ENCODE measurements around the gene FSD2.
A peak's percentile ranks its signal among the peaks of the same experiment; 100 is the strongest.

Gene FSD2

GRCh38 chr15:82810890-82811426 lies 5.1 kb upstream of the FSD2 start:
- Histone ChIP-seq H2AFZ (ENCODE audit: low read depth, low read length) (no peak overlapping the region), H3K27ac (ENCODE audit: low read length) (peak overlapping the region; percentile 87), H3K4me2 (ENCODE audit: low read length) (peak overlapping the region; percentile 77), H3K9ac (ENCODE audit: low read length) (peak overlapping the region; percentile 86), H3K36me3 (replicated peaks; ENCODE audit: low read depth, low read length) (peaks cover 9% of the 10 kb centered on the region), H3K4me1 (ENCODE audit: low read length) (peaks cover 22% of the 10 kb centered on the region), H3K9me3 (ENCODE audit: insufficient read depth, low read length) (no peaks in the 10 kb centered on the region), H3K27me3 (ENCODE audit: low read depth, low read length) (no peaks in the 10 kb centered on the region), H3K4me3 (ENCODE audit: low read length) (peak overlapping the region; percentile 86), H4K20me1 (ENCODE audit: insufficient read depth, low read length) (peaks cover 35% of the 10 kb centered on the region), H3K79me2 (ENCODE audit: low read length) (peaks cover 54% of the 10 kb centered on the region)
- TF ChIP-seq, protein P1, sequence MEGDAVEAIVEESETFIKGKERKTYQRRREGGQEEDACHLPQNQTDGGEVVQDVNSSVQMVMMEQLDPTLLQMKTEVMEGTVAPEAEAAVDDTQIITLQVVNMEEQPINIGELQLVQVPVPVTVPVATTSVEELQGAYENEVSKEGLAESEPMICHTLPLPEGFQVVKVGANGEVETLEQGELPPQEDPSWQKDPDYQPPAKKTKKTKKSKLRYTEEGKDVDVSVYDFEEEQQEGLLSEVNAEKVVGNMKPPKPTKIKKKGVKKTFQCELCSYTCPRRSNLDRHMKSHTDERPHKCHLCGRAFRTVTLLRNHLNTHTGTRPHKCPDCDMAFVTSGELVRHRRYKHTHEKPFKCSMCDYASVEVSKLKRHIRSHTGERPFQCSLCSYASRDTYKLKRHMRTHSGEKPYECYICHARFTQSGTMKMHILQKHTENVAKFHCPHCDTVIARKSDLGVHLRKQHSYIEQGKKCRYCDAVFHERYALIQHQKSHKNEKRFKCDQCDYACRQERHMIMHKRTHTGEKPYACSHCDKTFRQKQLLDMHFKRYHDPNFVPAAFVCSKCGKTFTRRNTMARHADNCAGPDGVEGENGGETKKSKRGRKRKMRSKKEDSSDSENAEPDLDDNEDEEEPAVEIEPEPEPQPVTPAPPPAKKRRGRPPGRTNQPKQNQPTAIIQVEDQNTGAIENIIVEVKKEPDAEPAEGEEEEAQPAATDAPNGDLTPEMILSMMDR (IDR thresholded peaks at IDR 0.05; ENCODE audit: low read depth, low read length), result no peak
- TF ChIP-seq EZH2phosphoT487 (IDR thresholded peaks at IDR 0.05; ENCODE audit: low read depth), result no peak

- Histone ChIP-seq H4K20me1 (ENCODE audit: insufficient read depth, low read length) (peaks cover 29% of the 10 kb centered on the region), H3K4me3 (ENCODE audit: low read length) (peak overlapping the region; percentile 86), H3K27ac (ENCODE audit: low read length) (peak overlapping the region; percentile 87), H3K9me3 (ENCODE audit: insufficient read depth, low read length) (no peaks in the 10 kb centered on the region), H3K4me1 (ENCODE audit: low read length) (peaks cover 29% of the 10 kb centered on the region), H3K9ac (ENCODE audit: low read length) (peak overlapping the region; percentile 86), H3K4me2 (ENCODE audit: low read length) (peak overlapping the region; percentile 77), H3K36me3 (replicated peaks; ENCODE audit: low read depth, low read length) (peaks cover 6% of the 10 kb centered on the region), H3K27me3 (ENCODE audit: low read depth, low read length) (no peaks in the 10 kb centered on the region), H2AFZ (ENCODE audit: low read depth, low read length) (no peak overlapping the region), H3K79me2 (ENCODE audit: low read length) (peaks cover 47% of the 10 kb centered on the region)
- TF ChIP-seq, protein P1 (IDR thresholded peaks at IDR 0.05; ENCODE audit: low read depth, low read length), result no peak
- TF ChIP-seq EZH2phosphoT487 (IDR thresholded peaks at IDR 0.05; ENCODE audit: low read depth), result no peak
Observed at GRCh38 chr15:82810061-82810889, 4.4 kb upstream of the FSD2 start.

DNA sequence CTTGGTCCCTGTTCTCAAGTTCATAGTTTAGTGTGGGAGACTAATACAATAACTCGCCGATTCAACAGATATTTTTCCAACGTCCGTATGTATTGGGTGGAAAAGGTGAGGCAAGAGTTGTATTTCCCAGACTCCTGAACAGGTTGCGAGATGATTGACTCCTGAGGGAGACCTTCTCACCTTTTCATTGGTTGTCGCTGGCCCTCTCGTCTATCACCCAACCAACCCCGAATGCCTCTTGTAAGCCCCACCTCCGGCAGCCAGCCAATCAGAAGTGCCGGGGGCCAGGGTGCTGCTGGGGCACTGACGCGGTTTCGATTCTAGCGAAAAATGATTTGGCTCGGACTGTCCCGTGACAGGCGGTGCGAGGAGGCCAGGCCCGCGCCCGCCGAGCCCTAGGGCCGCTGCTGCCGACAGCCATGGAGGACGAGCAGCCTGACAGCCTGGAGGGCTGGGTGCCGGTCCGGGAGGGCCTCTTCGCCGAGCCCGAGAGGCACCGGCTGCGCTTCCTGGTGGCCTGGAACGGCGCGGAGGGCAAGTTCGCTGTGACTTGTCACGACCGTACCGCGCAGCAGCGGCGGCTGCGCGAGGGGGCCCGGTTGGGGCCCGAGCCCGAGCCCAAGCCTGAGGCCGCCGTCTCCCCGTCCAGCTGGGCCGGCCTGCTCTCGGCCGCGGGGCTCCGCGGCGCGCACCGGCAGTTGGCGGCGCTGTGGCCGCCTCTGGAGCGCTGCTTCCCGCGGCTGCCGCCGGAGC lies 3.6 kb upstream of the FSD2 start, which contains the start of gene WHAMM:
TSS of gene WHAMM (plus strand) at position 321 of the 753 bp plus-strand sequence. CDS start at position 420, 99 bp downstream.
- peaks cover 26% of the 10 kb centered on the region for H4K20me1 ChIP-seq (ENCODE audit: insufficient read depth, low read length)
- H3K4me3 ChIP-seq (ENCODE audit: low read length), result peak within 1 kb of the TSS; percentile 86
- H3K4me1 ChIP-seq (ENCODE audit: low read length), result peaks cover 31% of the 10 kb centered on the region
- peaks cover 4% of the 10 kb centered on the region for H3K36me3 ChIP-seq (replicated peaks; ENCODE audit: low read depth, low read length)
- peak within 1 kb of the TSS; percentile 87 for H3K27ac ChIP-seq (ENCODE audit: low read length)
- H3K9me3 ChIP-seq (ENCODE audit: insufficient read depth, low read length), result no peaks in the 10 kb centered on the region
- peak within 1 kb of the TSS; percentile 96 for H3K4me2 ChIP-seq (ENCODE audit: low read length)
- peak within 1 kb of the TSS; percentile 96 for H2AFZ ChIP-seq (ENCODE audit: low read depth, low read length)
- peaks cover 45% of the 10 kb centered on the region for H3K79me2 ChIP-seq (ENCODE audit: low read length)
- peak within 1 kb of the TSS; percentile 86 for H3K9ac ChIP-seq (ENCODE audit: low read length)
- no peaks in the 10 kb centered on the region for H3K27me3 ChIP-seq (ENCODE audit: low read depth, low read length)
- TF ChIP-seq, protein P1 (IDR thresholded peaks at IDR 0.05; ENCODE audit: low read depth, low read length), result 0 out of 2 replicates have a peak, but pooled peaks have one; percentile 15
- TF ChIP-seq EZH2phosphoT487 (IDR thresholded peaks at IDR 0.05; ENCODE audit: low read depth), result no peak
